Fibroblast of mammary gland (primary cell): Measurements from ENCODE around the gene HNRNPDL.

Experiments used
- DNase-seq: peaks from one replicate; pipeline ENCODE4 v3.0.0-alpha.2; 2010; ENCODE audit warnings: low read depth
- H3K4me3 ChIP-seq: 2 replicates; pipeline ENCODE4 v1.5.1; 2011; ENCODE audit warnings: low read depth, mild to moderate bottlenecking, low read length, moderate library complexity; ENCODE audit not compliant: control insufficient read depth
- CTCF ChIP-seq: conservative IDR thresholded peaks from 2 replicates; pipeline ENCODE4 v1.5.1; 2011; ENCODE audit warnings: low read depth, low read length, inconsistent platforms; ENCODE audit not compliant: control insufficient read depth, insufficient read depth

HNRNPDL gene

GRCh38 chr4:82434949-82435348 lies 4.7 kb upstream of the HNRNPDL start:
- H3K4me3 ChIP-seq = no peak overlapping the region
- no peak for TF ChIP-seq CTCF
- DNase-seq = no peak

GRCh38 chr4:82433791-82434190 lies 3.5 kb upstream of the HNRNPDL start:
- no peak for DNase-seq
- no peak overlapping the region for H3K4me3 ChIP-seq
- TF ChIP-seq CTCF = no peak

- no peak for DNase-seq
- no peak for TF ChIP-seq CTCF
- H3K4me3 ChIP-seq = no peak overlapping the region
These were observed 2.3 kb upstream of the HNRNPDL start for GRCh38 chr4:82432596-82432995.

- H3K4me3 ChIP-seq = peak overlapping the region; percentile 61
- no peak for TF ChIP-seq CTCF
- no peak for DNase-seq
These were observed 1.6 kb upstream of the HNRNPDL start for GRCh38 chr4:82431831-82432230.

- no peak for DNase-seq
- H3K4me3 ChIP-seq = peak overlapping the region; percentile 61
- TF ChIP-seq CTCF = no peak
These were observed 893 bp upstream of the HNRNPDL start for GRCh38 chr4:82430964-82431745.

- DNase-seq = peak; percentile 42
- TF ChIP-seq CTCF = no peak
- H3K4me3 ChIP-seq = peak overlapping the region; percentile 61
These were observed 502 bp downstream of the HNRNPDL start for GRCh38 chr4:82429728-82430192.
